K562 (cell line): Measurements from ENCODE around the gene RHEBL1. TPM values are rescaled to one million over a fixed set of nuclear protein-coding genes. Genes with fewer than 3 reads are reported as not detected.
A peak's percentile ranks its signal among the peaks of the same experiment; 100 is the strongest.

ENCODE experiments used
- ATF1 ChIP-seq, 2 experiments: fragments of 450-650 bp in 1 of 2; IDR thresholded peaks; 2 replicates each; pipeline ENCODE4 v1.6.1; 2016; ENCODE audit warnings: missing compliant biosample characterization in 1 of 2, missing genetic modification characterization in 1 of 2
- ATF2 ChIP-seq: sonication (generic); formaldehyde crosslinking; IDR thresholded peaks from 2 replicates; pipeline ENCODE4 v1.8.1; 2022; ENCODE audit warnings: missing genetic modification reagents
- FOSL1 ChIP-seq: fragments of 200-800 bp; sonication (Bioruptor generic); conservative IDR thresholded peaks from 2 replicates; pipeline ENCODE4 v1.6.1; 2016; ENCODE audit warnings: missing genetic modification characterization, missing compliant biosample characterization
- KDM5B ChIP-seq: fragments of 200-600 bp; sonication (generic); IDR thresholded peaks from 2 replicates; pipeline ENCODE4 v1.6.1; 2012; ENCODE audit warnings: low read depth, mild to moderate bottlenecking, moderate library complexity, low read length, control low read depth, inconsistent platforms; ENCODE audit not compliant: insufficient replicate concordance
- LCOR ChIP-seq: sonication (generic); formaldehyde crosslinking; IDR thresholded peaks from 2 replicates; pipeline ENCODE4 v1.8.0; 2022; ENCODE audit warnings: mild to moderate bottlenecking, missing genetic modification reagents
- MEF2D ChIP-seq: conservative IDR thresholded peaks from 2 replicates; pipeline ENCODE4 v1.6.1; 2016; ENCODE audit warnings: low read depth, missing genetic modification characterization, missing compliant biosample characterization
- MYNN ChIP-seq, 2 experiments: sonication (generic); formaldehyde crosslinking in 1 of 2; IDR thresholded peaks; 2 replicates each; pipeline versions ENCODE4 v1.5.0 to v1.6.1; 2016 to 2020; ENCODE audit warnings: antibody characterized with exemption in 1 of 2, missing genetic modification reagents in 1 of 2
- RREB1 ChIP-seq: fragments of 250-450 bp; sonication (Bioruptor Pico); IDR thresholded peaks from 2 replicates; pipeline ENCODE4 v1.4.0; 2020
- SMARCE1 ChIP-seq: fragments of 450-650 bp; IDR thresholded peaks from 2 replicates; pipeline ENCODE4 v1.7.1; 2016; ENCODE audit warnings: mild to moderate bottlenecking
- SMC3 ChIP-seq: conservative IDR thresholded peaks from 2 replicates; pipeline ENCODE4 v1.6.1; 2011; ENCODE audit warnings: low read depth, low read length, improper control_type of control experiment; ENCODE audit not compliant: insufficient read depth
- TEAD2 ChIP-seq: fragments of 450-650 bp; IDR thresholded peaks from 2 replicates; pipeline ENCODE4 v1.6.1; 2016; ENCODE audit warnings: missing genetic modification characterization, control low read depth, missing compliant biosample characterization
- ZFX ChIP-seq: sonication (generic); formaldehyde crosslinking; IDR thresholded peaks from 2 replicates; pipeline ENCODE4 v1.8.0; 2022; ENCODE audit warnings: mild to moderate bottlenecking, missing genetic modification reagents, moderate library complexity
- ZNF124 ChIP-seq: sonication (generic); formaldehyde crosslinking; IDR thresholded peaks from 2 replicates; pipeline ENCODE4 v1.8.1; 2022; ENCODE audit warnings: missing genetic modification reagents
- ZNF592 ChIP-seq: fragments of 450-650 bp; IDR thresholded peaks from 2 replicates; pipeline ENCODE4 v1.6.1; 2017; ENCODE audit warnings: antibody characterized with exemption, mild to moderate bottlenecking
- polyA plus RNA-seq, 8 experiments: library from polyadenylated mRNA; depleted of rRNA in 4 of 8; stranded (reverse) in 5 of 8; unstranded in 3 of 8; fragments of >200 nt; fragmentation: Nextera tagmentation in 2 of 8; fragmentation: Illumina TruSeq in 1 of 8; extraction: Ambion mirVana in 2 of 8; extraction: Trizol in 1 of 8; gene quantifications; 2 replicates each; pipeline versions ENCODE4 v1.2.1 to v1.2.3, GENCODE V29; 2011 to 2014; ENCODE audit warnings: inconsistent platforms in 1 of 8, missing spikeins in 1 of 8
- total RNA-seq, 7 experiments: library from RNA; depleted of rRNA in 6 of 7; stranded (reverse); fragments of >200 nt in 6 of 7; fragmentation: Illumina TruSeq in 2 of 7; extraction: Trizol in 2 of 7; gene quantifications; 2 replicates each; pipeline versions ENCODE4 v1.2.1 to v1.2.3, GENCODE V29; 2011 to 2021; ENCODE audit warnings: low replicate concordance in 1 of 7

Gene RHEBL1
- total and polyA plus RNA-seq, 9 of the 15 experiments (the other 6 are each of a cell fraction or from before 2014, with no cell fraction given): 4.3 to 36.1 (median 8.2) TPM

GRCh38 chr12:49088150-49088931 is 18.6 kb upstream of the RHEBL1 start (continued):
- peak; percentile 42; the same call in 1 of the 2 replicates for TF ChIP-seq RREB1 (CRISPR knock-in tag)
- no peak for TF ChIP-seq ZNF124 (CRISPR knock-in tag)
- TF ChIP-seq LCOR (CRISPR knock-in tag): peak; percentile 86
- TF ChIP-seq ATF2 (CRISPR knock-in tag): no peak
- peak; percentile 53 for TF ChIP-seq ZFX (CRISPR knock-in tag)
- TF ChIP-seq TEAD2 (tag): no peak
- TF ChIP-seq SMARCE1: peak; percentile 15; the same call in 1 of the 2 replicates
- peak; percentile 66; the same call in 1 of the 2 replicates for TF ChIP-seq MYNN (IDR thresholded peaks at IDR 0.05)
- TF ChIP-seq MYNN (CRISPR knock-in tag; IDR thresholded peaks at IDR 0.05): no peak
- TF ChIP-seq MEF2D (tag): no peak
- no peak for TF ChIP-seq ATF1 (CRISPR knock-in tag; IDR thresholded peaks at IDR 0.05)
- peak; percentile 44 for TF ChIP-seq ATF1 (tag; IDR thresholded peaks at IDR 0.05)
- peak; percentile 72 for TF ChIP-seq FOSL1
- peak; percentile 62 for TF ChIP-seq ZNF592
- TF ChIP-seq SMC3: peak; percentile 82
- TF ChIP-seq KDM5B: peak; percentile 41
